HG03460 (cell line): Measurements from ENCODE around the gene BRD3.

ENCODE experiments used
- ATAC-seq: cut with Tn5 transposase; IDR thresholded peaks from one replicate; pipeline ENCODE4 v1.9.1; 2021; ENCODE audit not compliant: unreplicated experiment

BRD3 gene

DNA sequence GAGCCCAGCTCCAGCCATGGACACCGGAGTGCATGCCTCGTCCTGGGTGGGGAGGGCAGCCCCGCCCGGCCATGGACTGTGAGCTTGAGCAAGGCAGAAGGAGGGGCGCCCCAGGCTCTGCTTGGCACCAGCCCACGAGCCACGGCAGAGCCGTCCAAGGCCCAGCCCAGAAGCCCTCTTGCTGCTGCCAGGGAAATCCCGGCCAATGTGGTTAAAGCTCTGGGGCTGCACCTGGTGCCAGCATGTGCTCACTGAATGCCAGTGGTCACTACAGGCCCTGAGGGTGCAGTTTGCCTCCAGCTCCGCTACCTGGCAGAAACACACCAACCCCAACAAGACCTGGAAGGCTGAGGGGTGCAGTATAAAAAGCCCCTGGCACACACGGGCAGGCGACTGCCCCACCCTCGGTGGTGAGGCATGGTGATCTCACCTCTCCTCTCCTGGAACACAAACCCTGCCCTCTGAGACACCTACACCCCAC is 11.8 kb downstream of the BRD3 start:
- ATAC-seq = no peak

DNA sequence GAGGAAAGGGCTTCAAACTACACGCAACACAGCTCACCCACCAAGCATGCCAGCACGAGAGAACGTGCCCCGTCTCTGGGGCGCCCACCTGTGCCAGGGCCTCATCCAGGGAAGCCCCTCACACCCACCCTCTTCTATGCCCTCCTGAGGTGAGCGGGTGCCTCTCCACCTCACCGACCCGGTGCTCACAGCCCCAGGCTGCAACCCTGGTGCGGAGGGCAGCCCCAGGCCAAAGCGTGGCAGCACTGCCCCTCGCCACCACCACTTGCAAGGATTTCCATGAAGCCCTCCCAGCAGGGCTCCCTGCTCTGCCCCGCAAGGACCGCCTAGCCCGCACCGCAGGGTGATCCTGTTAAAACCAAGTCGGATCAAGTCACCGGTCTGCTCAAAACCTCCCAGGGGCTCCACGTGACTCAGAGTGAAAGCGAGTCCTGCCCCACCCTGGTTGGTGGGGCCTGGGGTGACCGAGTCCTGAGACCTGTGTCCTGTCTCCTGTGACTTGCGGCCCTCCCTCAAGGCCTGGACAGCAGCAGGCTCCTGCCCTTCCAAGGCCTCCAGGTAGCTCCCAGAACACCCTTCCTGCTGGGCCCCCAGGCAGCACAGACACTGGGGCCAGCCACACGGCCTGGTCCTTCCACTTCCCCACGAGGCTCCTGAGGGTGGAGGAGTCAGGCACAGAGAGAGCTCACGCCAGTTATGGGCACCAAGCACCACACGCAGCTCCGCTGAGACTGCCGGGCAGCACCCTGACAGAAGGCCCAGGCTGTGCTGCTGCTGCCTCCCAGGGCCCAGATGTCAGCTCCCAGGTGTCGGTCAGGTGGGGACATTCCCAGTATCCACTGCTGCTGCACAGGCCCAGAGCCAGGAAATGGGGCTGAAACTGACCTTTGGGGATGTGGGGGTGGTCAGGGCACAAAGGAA is 12.7 kb downstream of the BRD3 start:
- no peak for ATAC-seq

DNA sequence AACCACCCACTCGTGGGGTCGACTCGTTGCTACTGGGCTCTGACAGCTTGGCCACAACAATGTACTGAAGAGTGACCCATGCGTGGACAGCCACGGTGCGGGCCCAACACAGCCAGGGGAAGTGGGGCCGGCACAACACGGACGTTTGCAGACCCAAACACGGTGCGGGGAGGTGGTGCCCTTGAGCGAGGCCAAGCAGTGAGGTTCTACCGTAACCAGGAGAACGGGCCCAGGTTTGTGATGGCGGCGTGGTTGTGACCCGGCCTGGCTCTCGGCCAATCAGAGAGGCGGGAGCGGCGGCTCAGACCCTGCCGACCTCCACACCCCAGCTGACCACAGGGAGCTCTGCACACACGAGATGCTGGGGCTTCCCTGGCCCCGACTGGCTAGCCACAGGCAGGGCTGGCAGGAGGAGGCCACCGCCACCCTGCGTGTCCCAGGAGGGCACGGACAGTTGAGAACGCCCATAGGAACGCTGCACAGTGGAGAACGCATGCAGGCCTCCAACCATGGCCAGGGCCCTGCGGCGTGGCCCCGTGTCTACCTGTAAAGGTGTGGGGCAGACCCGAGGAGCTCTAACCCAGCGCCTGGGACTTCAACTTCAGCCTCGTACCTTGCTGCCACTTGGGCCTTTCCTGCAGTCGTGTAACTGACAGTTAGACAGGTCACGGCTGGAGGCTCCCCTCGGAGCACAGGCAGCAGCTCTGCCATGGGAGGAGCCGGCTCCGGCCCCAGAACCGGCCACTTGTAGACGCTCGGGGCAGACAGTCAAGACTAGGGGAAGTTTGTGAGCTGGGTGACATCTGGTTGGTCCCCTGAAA is 13.7 kb downstream of the BRD3 start:
- ATAC-seq = no peak

DNA sequence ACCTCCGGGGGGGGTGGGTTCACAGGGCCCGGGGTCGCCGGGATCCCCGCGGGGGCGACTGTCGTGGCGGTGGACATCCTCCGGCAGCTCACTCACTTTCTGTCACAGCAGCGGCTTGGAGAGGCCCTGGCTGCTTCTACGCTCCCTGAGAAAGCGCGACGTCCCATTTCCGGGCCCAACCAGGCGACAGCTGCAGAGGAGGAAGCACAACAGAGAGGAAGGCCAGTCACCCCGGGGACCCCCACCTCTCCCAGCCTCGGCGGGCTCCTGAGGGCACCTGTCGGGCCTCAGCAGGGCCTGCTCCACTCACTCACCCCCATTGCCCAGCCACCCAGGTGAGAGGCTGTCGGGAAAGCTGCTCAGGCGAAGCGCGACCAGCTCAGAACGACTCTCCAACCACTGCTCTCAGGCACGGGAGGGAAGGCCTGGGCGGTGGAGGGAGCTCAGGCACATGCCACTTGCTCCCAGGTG is 14.4 kb downstream of the BRD3 start:
- no peak for ATAC-seq

DNA sequence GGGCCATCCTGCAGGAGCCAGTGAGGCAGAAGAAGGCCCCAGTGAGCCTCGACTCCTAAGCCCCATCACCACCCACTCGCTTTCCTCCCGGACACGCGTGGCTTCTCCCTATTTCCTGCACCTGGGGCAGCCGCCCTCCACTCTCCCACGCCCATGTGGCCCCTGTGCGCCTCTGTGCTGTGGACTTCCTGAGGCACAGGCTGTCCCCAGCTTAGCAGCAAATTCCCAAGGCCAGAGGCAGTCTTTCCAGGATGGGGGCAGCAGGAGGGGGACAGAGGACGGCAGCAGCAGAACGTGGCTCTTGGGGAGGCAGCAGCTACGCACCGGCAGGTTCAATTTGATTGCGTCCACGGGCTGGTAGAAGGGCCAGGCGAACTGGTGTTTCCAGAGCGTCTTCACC is 14.9 kb downstream of the BRD3 start:
- ATAC-seq = no peak

DNA sequence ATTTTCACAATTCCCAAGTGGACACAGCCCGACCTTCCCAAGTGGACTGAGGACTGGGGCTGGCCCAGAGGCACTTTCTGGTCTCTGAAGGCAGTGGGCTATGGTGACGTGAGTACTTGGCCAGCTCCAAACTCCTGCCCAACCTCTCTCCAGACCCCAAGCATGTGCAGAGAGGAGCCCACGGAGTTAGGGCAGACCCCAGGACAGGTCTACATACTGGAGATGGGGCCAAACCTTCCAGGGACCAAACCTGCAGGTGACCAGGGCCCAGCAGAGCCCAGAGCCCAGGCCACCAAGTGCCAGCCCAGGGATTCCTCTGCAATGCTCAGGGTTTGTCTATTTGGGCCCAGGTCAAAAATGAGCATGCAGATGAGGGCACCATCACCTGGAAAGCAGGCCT is 15.3 kb downstream of the BRD3 start:
- ATAC-seq = no peak

DNA sequence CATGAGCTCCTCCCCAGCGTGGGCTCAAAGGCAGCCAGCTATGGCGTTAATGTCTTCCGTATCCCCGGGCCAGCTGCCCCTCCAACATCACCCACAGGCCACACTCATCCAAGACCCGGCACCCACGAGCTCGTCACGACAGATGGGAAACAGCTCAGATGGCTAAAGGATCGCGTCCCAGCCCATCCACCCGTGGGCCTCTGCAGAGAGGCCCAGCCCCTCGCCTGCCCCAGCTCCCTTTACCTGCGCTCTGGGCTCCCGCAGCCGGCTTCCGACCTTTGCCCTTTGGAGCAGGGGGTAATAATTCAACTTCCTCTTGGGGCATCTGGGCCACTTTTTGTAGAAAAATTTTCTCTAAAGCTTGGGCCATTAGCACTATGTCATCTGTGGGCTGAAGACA is 16.5 kb downstream of the BRD3 start:
- no peak for ATAC-seq

DNA sequence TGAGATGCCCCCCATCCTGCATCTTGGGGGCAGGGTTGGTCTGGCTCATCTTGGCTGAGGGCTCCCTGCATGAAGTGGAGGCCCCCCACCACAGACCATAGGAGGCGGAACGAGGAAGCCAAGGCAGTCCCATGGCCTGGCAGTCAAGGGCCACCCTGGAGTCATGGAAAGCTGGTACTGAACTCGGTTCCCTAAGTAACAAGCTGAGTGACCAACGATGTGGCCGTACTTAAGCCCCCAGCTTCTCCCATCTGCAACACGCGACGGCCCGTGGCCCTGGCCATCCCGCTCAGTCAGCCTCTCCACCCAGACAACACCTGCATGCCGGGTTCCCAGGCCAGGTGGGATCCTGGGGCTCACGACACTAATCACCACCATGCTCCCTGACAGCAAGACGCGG is 17.1 kb downstream of the BRD3 start:
- no peak for ATAC-seq

DNA sequence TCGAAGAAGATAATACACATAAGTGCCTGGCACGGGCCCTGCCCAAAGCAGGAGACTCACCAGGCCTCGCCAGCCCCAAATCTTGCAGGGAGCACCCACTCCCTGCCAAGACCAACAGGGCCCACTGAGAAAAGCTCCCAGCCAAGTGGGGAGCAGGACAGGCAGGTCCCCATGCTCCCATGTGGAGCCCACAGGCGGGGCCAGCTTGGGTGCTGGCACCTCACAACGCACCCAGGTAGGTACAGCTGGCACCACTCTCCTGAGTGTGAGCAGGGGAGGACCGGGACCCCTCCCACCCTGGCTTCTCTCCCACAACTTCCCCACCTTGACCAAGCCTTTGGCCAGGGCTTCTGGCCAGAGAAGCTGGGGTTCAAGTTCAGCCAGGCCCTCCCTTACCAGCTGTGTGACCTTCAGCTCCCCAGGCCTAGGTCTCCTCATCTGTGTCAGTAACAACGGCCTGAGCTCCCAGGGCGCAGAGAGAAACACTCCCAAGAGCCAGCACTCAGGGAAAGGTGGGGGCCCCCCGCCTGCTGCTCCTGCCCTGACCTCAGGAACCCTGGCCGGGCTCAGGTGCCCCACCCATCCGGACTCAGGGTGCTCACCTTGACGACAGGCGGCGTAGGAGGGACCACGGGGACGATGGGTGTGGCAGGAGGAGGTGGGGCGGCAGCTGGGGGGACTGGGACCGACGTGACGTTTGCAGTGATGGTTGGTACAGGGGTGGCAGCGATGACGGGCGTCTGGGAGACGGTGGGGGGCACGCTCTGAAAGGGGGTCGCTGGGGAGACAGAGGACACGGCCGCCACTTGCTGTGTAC is 17.8 kb downstream of the BRD3 start:
- no peak for ATAC-seq

DNA sequence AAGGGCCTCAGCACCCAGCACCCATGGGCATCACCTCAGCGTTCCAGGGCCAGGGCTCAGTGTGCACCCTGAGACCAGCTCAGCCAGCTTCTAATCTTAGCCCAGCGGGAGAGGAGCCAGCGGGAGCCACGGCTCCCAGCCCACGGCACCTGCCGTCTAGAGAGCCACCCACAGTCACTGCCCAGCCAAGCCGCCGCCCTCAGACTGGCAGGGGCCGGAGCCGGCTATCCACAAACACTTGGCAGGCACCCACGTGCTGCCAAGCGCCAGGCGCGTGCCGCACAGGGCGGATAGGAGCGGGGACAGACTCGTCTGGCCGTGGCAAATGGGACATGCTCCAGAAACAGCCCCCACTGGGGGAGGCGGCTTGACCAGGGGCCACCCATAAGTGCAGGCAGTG is 18.6 kb downstream of the BRD3 start:
- ATAC-seq = no peak

DNA sequence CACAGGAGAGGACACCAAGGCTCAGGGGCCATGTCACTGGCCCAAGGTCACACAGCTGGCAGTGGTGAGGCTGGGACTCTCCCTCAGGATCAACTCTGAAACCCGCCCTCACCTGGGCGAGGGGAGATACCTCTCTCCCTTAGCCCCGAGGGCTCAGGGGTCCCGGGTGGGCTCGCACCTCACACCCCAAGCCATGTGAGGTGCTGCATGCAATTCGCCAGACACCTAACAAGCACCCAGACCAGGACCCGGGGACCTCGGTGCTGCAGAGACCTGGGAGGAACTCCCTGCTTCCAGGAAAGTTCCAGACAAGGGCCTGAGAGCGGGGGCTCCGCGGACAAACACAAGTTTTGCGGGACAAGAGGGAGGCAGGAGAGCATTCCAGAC is 19.3 kb downstream of the BRD3 start:
- no peak for ATAC-seq

DNA sequence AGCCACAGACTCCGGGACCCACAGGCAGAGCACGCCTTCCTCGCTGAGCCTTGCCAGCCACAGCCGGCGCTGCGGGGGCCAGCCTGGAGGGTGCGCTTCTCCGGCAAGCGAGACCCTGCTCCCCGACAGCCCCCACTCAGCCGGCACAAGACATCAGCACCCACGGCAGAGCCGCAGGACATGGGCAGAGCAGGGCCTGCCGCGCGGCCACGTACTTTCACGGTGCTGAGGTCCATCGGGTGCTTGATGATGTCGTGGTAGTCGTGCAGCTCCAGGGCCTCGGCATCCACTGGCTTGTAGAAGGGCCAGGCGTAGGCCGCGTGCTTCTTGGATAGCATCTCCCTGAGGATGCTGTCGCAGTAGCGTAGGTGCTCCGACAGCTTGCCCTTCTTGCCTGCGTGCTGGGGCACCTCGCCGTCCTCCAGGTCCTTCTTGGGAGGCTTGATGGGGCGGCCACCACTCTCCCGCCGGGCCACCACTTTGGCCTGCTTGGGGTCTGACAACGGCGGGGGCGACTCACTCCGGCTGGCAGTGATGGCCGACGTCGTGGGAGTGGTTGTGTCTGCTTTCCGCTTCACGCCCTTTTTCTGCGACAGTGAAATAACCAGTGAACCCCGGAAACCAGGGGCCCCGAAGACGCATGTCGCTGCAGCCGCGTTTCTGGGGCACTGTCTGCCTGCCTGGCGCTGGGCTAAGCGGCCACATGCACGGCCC is 19.8 kb downstream of the BRD3 start:
- ATAC-seq = no peak

DNA sequence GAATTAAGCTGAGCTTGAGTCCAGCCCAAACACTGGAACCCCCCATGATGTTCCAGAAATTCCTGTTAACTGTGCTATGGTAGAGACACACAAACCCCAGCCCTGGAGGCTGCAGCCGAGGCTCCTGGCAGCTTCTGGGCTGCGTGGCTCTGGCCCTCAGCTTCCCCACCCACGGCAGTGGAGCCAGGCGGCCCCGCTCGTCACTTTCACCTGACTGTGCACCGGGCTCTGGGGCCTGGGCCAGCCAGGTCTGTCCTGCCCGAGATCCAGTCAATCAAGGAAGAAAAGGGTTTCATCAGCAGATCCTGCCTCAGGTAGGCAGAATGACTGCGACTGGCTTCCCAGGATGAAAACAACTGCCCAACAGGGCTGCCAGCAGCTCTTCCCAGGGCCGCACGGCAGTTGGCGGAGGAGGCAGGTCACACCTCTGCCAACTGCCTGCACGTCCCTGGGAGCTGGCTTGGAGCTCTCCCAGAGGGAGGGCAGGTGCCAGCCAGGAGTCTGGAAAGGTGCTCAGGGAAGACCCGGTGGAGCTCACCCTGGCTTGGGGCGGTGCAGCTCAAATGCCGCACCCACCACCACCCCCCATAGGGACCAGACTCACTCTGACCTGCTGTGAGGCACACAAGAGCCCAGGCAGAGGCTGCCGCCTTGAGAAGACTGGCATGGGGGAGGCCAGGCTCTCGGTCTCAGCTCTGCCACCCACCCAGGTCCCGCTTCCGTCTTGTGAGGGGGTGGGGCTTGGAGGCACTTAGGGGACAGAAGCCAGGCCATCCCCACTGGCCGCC is 20.7 kb downstream of the BRD3 start:
- no peak for ATAC-seq

DNA sequence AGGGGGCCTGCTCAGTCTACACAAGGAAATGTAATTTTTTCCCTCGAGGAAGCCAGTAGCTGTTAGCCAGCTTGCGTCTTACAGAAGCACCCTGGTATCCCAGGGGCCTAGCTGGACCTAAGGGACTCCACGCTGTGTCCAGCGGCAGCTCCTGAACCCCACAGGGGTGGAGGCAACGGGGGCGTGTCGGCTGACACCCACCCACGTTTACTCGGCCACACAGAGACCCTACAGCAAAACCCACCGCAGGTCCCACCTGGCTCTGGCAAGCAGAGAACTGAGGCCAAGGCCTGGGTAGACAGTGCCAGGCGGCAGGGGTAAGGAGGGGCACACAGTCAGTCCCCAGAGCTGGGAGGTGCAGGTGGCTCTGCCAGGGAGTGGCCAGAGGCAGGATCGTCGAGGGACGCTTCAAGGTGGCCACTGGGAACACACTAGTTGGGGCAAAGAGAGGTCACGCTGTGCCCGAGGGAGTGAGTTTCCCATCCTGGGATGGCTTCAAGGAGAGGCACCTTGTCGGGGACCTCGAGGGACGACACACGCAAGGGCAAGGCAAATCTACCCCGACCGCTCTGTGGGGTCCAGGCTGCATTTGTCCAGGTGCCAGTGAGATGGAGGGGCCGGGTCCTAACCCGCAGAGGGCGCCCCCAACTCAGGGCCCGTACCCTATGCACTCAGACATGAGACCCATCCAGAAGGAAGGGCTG is 21.8 kb downstream of the BRD3 start:
- ATAC-seq = no peak

DNA sequence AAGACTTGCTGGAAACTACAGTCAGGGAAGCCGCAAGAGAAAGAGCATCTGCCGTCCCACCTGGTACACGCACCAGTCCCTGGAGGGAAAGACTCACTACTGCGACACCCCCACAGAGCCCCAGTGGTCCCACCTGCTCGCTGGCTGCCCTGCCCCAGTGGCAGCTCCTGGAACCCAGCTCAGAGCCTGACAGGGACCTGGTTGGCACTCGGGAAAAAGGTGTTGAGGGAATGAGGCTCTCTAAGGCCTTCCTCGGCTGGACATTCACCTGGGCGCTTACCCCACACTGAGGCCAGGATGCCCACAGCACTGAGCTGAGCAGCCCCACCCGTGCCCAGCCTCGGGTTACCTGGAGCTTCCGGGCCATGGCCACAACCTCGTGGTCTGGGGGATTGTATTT is 22.9 kb downstream of the BRD3 start:
- no peak for ATAC-seq

DNA sequence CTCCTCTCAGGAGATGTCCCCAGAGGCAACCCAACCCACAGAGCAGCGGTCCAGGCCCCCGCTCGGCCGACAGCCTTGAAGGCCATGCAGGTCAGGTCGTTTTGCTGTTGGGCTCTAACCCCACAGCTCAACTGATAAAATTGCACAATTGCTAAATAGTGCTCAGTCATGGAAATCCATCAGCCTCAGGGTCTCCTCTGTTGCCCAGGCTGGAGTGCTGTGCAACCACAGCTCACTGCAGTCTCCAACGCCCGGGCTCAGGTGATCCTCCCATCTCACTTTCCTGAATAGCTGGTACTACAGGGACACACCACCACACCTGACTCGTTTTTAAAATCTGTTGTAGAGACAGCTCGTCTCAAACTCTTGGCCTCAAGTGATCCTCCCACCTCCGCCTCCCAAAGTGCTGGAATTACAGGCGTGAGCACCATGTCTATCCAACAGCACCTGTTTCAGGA is 24.3 kb downstream of the BRD3 start:
- ATAC-seq = no peak

DNA sequence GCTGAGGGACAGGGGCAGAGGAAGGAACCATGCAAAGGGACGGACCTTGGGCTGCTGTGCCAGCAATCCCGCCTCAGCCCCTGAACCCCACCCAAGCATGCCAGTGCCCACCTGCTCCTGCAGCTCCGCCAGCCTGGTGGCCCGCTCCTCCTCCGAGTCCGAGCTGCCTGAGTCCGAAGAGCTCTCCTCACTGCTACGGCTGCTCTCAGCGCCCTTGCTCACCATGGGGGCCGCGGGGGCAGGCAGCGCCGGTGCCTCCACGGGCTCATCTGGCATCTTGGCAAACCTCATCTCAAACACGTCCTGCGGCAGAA is 26.2 kb downstream of the BRD3 start:
- ATAC-seq = no peak

DNA sequence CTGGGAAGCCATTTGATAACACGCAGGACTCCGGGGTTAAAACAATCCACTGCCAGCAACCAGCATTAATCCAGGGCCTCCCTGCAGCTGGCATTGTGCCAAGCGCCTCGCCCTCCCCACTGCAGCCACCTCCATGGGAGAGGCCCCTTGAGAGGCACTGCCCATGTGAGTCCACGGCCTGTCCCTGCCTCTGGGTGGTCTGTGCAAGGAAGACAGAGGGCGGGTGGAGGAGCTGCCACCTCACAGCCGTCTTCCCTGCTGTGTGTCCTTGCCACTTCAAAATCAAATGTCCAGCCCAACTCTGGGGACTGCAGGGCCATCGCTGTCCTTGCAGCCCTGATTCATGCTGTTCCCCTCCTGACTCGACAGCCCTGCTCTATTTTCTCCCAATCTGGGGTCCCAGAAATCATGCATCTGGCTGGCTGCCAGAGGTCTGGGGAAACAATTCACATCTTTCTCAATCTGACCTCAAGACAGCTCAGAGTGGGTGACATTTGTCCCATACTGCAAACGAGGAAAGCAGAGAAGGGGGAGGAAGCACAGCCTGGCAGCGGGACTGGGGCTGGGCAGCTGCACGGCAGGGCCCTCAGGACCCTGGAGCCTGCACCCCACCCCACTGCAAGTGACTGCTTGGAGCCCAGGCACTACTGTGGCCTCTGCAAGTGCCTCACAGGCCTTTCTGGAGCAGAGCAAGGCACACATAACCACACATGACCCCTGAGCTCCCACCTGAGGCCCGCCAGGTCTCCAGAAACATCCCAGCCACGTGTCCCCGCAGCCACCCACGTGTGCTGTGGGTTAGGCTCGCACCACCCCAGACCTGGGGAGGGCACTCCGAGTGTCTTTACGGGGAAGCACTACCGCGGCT is 26.8 kb downstream of the BRD3 start:
- ATAC-seq = no peak
